22Rv1 (cell line): ENCODE data around the gene ITPKB.

ENCODE experiments used
- ZFX ChIP-seq: fragments of 450-650 bp; IDR thresholded peaks from 2 replicates; pipeline ENCODE4 v1.6.1; 2017; ENCODE audit warnings: antibody characterized with exemption, borderline replicate concordance
- TF ChIP-seq, protein P1 (sequence below): fragments of 450-650 bp; IDR thresholded peaks from 2 replicates; pipeline ENCODE4 v1.5.1; 2017; ENCODE audit warnings: mild to moderate bottlenecking

DNA sequence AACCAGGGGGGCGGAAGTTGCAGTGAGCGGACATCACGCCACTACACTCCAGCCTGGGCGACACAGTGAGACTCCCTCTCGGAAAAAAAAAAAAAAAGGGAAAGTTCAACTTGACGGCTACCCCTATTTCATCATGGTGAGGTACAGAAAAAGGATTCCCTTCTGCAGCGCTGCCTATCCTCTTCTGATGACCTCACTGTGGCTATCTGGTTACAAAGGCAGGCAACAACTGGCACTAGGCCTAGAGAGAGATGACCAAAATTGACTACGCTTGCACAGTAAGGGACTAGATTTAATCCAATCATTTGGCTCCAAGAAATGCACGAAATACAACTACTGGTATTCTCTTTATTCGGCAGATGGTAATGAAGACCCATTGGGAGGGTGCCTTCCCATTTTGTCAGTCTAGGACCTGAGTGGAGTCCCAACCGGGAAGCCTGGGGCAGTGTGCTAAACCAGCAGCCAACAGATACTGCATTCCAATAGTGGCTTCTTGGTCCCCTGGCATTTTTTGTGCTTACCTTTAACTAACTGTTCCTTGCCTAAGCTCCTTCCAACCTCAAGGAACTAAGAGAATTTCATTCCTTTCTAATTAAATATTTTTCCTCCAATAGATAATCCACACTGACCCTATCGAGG, 36.6 kb downstream of the ITPKB start:
- TF ChIP-seq, protein P1, sequence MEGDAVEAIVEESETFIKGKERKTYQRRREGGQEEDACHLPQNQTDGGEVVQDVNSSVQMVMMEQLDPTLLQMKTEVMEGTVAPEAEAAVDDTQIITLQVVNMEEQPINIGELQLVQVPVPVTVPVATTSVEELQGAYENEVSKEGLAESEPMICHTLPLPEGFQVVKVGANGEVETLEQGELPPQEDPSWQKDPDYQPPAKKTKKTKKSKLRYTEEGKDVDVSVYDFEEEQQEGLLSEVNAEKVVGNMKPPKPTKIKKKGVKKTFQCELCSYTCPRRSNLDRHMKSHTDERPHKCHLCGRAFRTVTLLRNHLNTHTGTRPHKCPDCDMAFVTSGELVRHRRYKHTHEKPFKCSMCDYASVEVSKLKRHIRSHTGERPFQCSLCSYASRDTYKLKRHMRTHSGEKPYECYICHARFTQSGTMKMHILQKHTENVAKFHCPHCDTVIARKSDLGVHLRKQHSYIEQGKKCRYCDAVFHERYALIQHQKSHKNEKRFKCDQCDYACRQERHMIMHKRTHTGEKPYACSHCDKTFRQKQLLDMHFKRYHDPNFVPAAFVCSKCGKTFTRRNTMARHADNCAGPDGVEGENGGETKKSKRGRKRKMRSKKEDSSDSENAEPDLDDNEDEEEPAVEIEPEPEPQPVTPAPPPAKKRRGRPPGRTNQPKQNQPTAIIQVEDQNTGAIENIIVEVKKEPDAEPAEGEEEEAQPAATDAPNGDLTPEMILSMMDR: no peak
- TF ChIP-seq ZFX: no peak
